HepG2 (cell line): ENCODE data around the gene ARID1A. TPM values are rescaled to one million over a fixed set of nuclear protein-coding genes. Genes with fewer than 3 reads are reported as not detected.
A peak's percentile ranks its signal among the peaks of the same experiment; 100 is the strongest.

Source experiments
- ARID3A ChIP-seq: IDR thresholded peaks from 2 replicates; pipeline ENCODE4 v1.6.1; 2012; ENCODE audit warnings: low read depth, low read length, improper control_type of control experiment
- ARID5B ChIP-seq: IDR thresholded peaks from 2 replicates; pipeline ENCODE4 v1.4.0; 2020; ENCODE audit warnings: mild to moderate bottlenecking, missing genetic modification reagents
- ATM ChIP-seq: fragments of 450-650 bp; IDR thresholded peaks from 2 replicates; pipeline ENCODE4 v1.7.1; 2017; ENCODE audit warnings: mild to moderate bottlenecking, borderline replicate concordance
- CREM ChIP-seq, 2 experiments: sonication (generic) in 1 of 2; formaldehyde crosslinking in 1 of 2; IDR thresholded peaks; 2 replicates each; pipeline versions ENCODE4 v1.4.0 to v1.6.1; 2016 to 2020; ENCODE audit warnings: antibody characterized with exemption in 1 of 2, mild to moderate bottlenecking in 1 of 2, missing genetic modification reagents in 1 of 2
- ISL2 ChIP-seq: sonication (generic); formaldehyde crosslinking; IDR thresholded peaks from 2 replicates; pipeline ENCODE4 v1.5.0; 2020; ENCODE audit warnings: missing genetic modification reagents
- KLF9 ChIP-seq: IDR thresholded peaks from 2 replicates; pipeline ENCODE4 v1.6.1; 2016; ENCODE audit warnings: low read depth
- MXI1 ChIP-seq: IDR thresholded peaks from 3 replicates; pipeline ENCODE4 v1.6.1; 2012; ENCODE audit warnings: low read depth, low read length, inconsistent platforms, borderline replicate concordance
- NCOR1 ChIP-seq: fragments of 200-600 bp; sonication (generic); IDR thresholded peaks from 2 replicates; pipeline ENCODE4 v1.7.0; 2017; ENCODE audit warnings: antibody characterized with exemption, low read length, borderline replicate concordance
- NFKBIZ ChIP-seq: IDR thresholded peaks from 2 replicates; pipeline ENCODE4 v1.6.1; 2018; ENCODE audit warnings: missing genetic modification reagents, missing compliant biosample characterization
- PAX8 ChIP-seq: sonication (generic); formaldehyde crosslinking; IDR thresholded peaks from 2 replicates; pipeline ENCODE4 v1.8.0; 2022; ENCODE audit warnings: mild to moderate bottlenecking, missing genetic modification reagents, borderline replicate concordance
- SAP130 ChIP-seq: IDR thresholded peaks from 2 replicates; pipeline ENCODE4 v1.6.1; 2016; ENCODE audit warnings: low read depth
- ZFP36L1 ChIP-seq: sonication (generic); formaldehyde crosslinking; IDR thresholded peaks from 2 replicates; pipeline ENCODE4 v1.8.0; 2022; ENCODE audit warnings: mild to moderate bottlenecking, missing genetic modification reagents, moderate library complexity
- ZNF230 ChIP-seq: sonication (generic); formaldehyde crosslinking; IDR thresholded peaks from 2 replicates; pipeline ENCODE4 v1.4.0; 2020; ENCODE audit warnings: mild to moderate bottlenecking, missing genetic modification reagents
- ZNF589 ChIP-seq: sonication (generic); formaldehyde crosslinking; conservative IDR thresholded peaks from 2 replicates; pipeline ENCODE4 v1.8.0; 2022; ENCODE audit warnings: mild to moderate bottlenecking, moderate library complexity, missing genetic modification reagents
- ZNF709 ChIP-seq: sonication (generic); formaldehyde crosslinking; IDR thresholded peaks from 2 replicates; pipeline ENCODE4 v1.5.0; 2020; ENCODE audit warnings: mild to moderate bottlenecking, missing genetic modification reagents
- polyA plus RNA-seq, 8 experiments: library from polyadenylated mRNA; depleted of rRNA in 3 of 8; stranded (reverse) in 7 of 8; unstranded in 1 of 8; fragments of >200 nt; fragmentation: Illumina TruSeq in 4 of 8; extraction: Trizol in 4 of 8; gene quantifications; 2 replicates each; pipeline versions ENCODE4 v1.2.1 to v1.2.3, GENCODE V29; 2011 to 2016; ENCODE audit warnings: low read depth in 4 of 8, missing spikeins in 1 of 8, mixed read lengths in 1 of 8; ENCODE audit not compliant: insufficient read depth in 1 of 8
- total RNA-seq, 5 experiments: library from RNA; depleted of rRNA; stranded (reverse); fragments of >200 nt; fragmentation: Illumina TruSeq; extraction: Trizol; gene quantifications; 2 replicates each; pipeline ENCODE4 v1.2.3, GENCODE V29; 2016; ENCODE audit warnings: low read depth in 1 of 5
- TF ChIP-seq, protein P1 (sequence below): sonication (generic); formaldehyde crosslinking; IDR thresholded peaks from 2 replicates; pipeline ENCODE4 v1.8.0; 2022; ENCODE audit warnings: missing genetic modification reagents, mild to moderate bottlenecking, moderate library complexity, borderline replicate concordance
- TF ChIP-seq, protein P2 (sequence below): sonication (generic); formaldehyde crosslinking; IDR thresholded peaks from 2 replicates; pipeline ENCODE4 v1.4.0; 2020; ENCODE audit warnings: missing genetic modification reagents
- TF ChIP-seq, protein P3 (sequence below): sonication (generic); formaldehyde crosslinking; IDR thresholded peaks from 2 replicates; pipeline ENCODE4 v1.4.0; 2020; ENCODE audit warnings: missing genetic modification reagents

Gene ARID1A
- total and polyA plus RNA-seq, 2 of the 13 experiments (the other 11 are each of a cell fraction or from before 2014, with no cell fraction given), result 11.9 to 15.9 TPM

- TF ChIP-seq CREM (IDR thresholded peaks at IDR 0.05) (peak; percentile 67; the same call in 1 of the 2 replicates), CREM (CRISPR knock-in tag; IDR thresholded peaks at IDR 0.05) (no peak), ZNF589 (CRISPR knock-in tag) (no peak), MXI1 (peak; percentile 56; the same call in 1 of the 3 replicates), NCOR1 (0 out of 2 replicates have a peak, but pooled peaks have one; percentile 46), ZNF230 (CRISPR knock-in tag) (no peak; the same call in 1 of the 2 replicates), ARID3A (no peak), SAP130 (CRISPR knock-in tag) (peak; percentile 86), ATM (no peak), ZNF709 (no peak), ARID5B (peak; percentile 58), ISL2 (CRISPR knock-in tag) (no peak), NFKBIZ (no peak), KLF9 (CRISPR knock-in tag) (peak; percentile 36; the same call in 1 of the 2 replicates), ZFP36L1 (CRISPR knock-in tag) (no peak), PAX8 (CRISPR knock-in tag) (no peak)
- TF ChIP-seq, protein P1, sequence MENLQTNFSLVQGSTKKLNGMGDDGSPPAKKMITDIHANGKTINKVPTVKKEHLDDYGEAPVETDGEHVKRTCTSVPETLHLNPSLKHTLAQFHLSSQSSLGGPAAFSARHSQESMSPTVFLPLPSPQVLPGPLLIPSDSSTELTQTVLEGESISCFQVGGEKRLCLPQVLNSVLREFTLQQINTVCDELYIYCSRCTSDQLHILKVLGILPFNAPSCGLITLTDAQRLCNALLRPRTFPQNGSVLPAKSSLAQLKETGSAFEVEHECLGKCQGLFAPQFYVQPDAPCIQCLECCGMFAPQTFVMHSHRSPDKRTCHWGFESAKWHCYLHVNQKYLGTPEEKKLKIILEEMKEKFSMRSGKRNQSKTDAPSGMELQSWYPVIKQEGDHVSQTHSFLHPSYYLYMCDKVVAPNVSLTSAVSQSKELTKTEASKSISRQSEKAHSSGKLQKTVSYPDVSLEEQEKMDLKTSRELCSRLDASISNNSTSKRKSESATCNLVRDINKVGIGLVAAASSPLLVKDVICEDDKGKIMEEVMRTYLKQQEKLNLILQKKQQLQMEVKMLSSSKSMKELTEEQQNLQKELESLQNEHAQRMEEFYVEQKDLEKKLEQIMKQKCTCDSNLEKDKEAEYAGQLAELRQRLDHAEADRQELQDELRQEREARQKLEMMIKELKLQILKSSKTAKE (CRISPR knock-in tag), result no peak
- TF ChIP-seq, protein P2, sequence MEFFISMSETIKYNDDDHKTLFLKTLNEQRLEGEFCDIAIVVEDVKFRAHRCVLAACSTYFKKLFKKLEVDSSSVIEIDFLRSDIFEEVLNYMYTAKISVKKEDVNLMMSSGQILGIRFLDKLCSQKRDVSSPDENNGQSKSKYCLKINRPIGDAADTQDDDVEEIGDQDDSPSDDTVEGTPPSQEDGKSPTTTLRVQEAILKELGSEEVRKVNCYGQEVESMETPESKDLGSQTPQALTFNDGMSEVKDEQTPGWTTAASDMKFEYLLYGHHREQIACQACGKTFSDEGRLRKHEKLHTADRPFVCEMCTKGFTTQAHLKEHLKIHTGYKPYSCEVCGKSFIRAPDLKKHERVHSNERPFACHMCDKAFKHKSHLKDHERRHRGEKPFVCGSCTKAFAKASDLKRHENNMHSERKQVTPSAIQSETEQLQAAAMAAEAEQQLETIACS, result no peak; the same call in 1 of the 2 replicates
- TF ChIP-seq, protein P3, sequence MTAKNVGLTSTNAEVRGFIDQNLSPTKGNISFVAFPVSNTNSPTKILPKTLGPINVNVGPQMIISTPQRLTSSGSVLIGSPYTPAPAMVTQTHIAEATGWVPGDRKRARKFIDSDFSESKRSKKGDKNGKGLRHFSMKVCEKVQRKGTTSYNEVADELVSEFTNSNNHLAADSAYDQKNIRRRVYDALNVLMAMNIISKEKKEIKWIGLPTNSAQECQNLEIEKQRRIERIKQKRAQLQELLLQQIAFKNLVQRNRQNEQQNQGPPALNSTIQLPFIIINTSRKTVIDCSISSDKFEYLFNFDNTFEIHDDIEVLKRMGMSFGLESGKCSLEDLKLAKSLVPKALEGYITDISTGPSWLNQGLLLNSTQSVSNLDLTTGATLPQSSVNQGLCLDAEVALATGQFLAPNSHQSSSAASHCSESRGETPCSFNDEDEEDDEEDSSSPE (CRISPR knock-in tag), result peak; percentile 63
Measured at GRCh38 chr1:26723013-26723991, 27.5 kb downstream of the ARID1A start (continued).
